Uterus (tissue), 4 donors: ENCODE measurements around the gene CEACAM21. TPM values are rescaled to one million over a fixed set of nuclear protein-coding genes. Genes with fewer than 3 reads are reported as not detected.

ENCODE experiments used
- DNase-seq, 2 donors: peaks; one replicate each; pipeline ENCODE4 v3.0.0-alpha.2; 2019 to 2020
- H3K27ac ChIP-seq, 2 donors: fragments of 200-600 bp; sonication (generic); 1 replicate in 1 of 2; 2 replicates in 1 of 2; pipeline ENCODE4 v1.5.1; 2016 to 2018
- H3K27me3 ChIP-seq, 2 donors: fragments of 200-600 bp; sonication (generic); one replicate each; pipeline ENCODE4 v1.5.1; 2018 to 2019; ENCODE audit warnings: control low read depth in 1 of 2
- H3K36me3 ChIP-seq, 2 donors: fragments of 200-600 bp; sonication (generic); one replicate each; pipeline ENCODE4 v1.5.1; 2019; ENCODE audit warnings: control low read depth in 1 of 2
- H3K4me1 ChIP-seq, 2 donors: fragments of 200-600 bp; sonication (generic); one replicate each; pipeline ENCODE4 v1.5.1; 2018 to 2019; ENCODE audit warnings: control low read depth in 1 of 2
- H3K4me3 ChIP-seq, 2 donors: fragments of 200-600 bp; sonication (generic); 1 replicate in 1 of 2; 2 replicates in 1 of 2; pipeline ENCODE4 v1.5.1; 2018 to 2019; ENCODE audit warnings: mild to moderate bottlenecking in 1 of 2
- H3K9me3 ChIP-seq, 2 donors: fragments of 200-600 bp; sonication (generic); one replicate each; pipeline ENCODE4 v1.5.1; 2019; ENCODE audit warnings: control low read depth in 1 of 2
- POLR2A ChIP-seq, 2 donors: fragments of 450-650 bp; IDR thresholded peaks; one replicate each; pipeline ENCODE4 v1.6.1; 2016; ENCODE audit warnings: antibody characterized with exemption in 2 of 2, mild to moderate bottlenecking in 1 of 2, moderate library complexity in 1 of 2
- intact Hi-C: fragments of 100-400 bp; cut with DNase I; formaldehyde crosslinking; loops from one replicate; pipeline ENCODE4 v1.15.1; 2023; ENCODE audit warnings: low total_unique reads
- total RNA-seq, 4 donors: library from RNA; depleted of rRNA in 3 of 4; stranded (reverse); fragments of >200 nt in 3 of 4; gene quantifications; one replicate each; pipeline versions ENCODE4 v1.1.0 to v1.2.4, GENCODE V29; 2014 to 2023
- TF ChIP-seq, protein P1 (sequence below), 4 experiments: fragments of 200-600 bp in 2 of 4; fragments of 450-650 bp in 2 of 4; sonication (generic) in 2 of 4; IDR thresholded peaks; one replicate each; pipeline ENCODE4 v1.5.1; 2016 to 2019; ENCODE audit warnings: antibody characterized with exemption in 4 of 4, mild to moderate bottlenecking in 2 of 4, moderate library complexity in 1 of 4
- donor health status: DM: yes; HTN: yes; CAD: no.

Gene CEACAM21
- total RNA-seq, 4 donors from 2014 or later = 1.1 to 2.8 (median 2.6) TPM; not detected in 1

DNA sequence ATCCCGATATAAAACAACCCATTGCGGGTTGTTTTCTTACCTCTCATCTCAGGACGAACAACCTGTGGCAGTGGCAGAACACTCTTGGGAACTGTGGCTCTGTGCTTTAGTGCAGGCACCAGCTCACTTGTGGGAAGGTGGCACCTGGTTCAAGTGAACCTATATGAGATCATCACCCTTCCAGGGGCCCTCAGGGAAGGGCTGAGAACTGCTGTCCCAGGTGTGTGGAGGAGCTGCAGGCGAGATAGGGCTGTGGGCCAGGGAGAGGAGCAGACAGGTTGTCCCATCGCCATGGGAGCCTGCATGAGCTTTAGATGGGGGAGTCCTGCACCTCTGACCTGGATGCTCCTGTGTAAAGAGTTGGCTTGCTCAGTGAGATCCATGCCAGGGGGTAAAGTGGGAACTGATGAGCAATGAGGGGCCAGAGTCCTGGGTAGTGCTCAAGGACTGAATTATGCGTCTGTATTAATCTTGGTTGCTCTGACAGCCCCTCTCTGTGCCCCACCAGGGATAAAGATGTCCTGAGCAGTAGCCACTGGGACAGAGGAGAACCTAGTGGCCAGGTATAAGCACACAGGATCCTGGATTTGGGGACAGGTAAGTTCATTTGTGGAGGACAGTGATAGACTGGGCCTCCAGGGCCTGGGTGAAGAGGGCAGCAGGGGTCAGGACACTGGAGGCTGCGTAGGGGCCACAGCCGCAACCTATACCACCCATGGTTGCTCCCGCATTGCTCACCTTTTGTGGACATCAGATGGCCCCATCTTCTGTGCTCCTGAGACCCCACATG lies 42.2 kb downstream of the CEACAM21 start:
- Histone ChIP-seq H3K4me3 (no peak overlapping the region), H3K9me3 (no peaks in the 10 kb centered on the region), H3K4me1 (no peaks in the 10 kb centered on the region), H3K27ac (no peak overlapping the region), H3K36me3 (no peaks in the 10 kb centered on the region), H3K27me3 (no peaks in the 10 kb centered on the region)
- TF ChIP-seq, protein P1, sequence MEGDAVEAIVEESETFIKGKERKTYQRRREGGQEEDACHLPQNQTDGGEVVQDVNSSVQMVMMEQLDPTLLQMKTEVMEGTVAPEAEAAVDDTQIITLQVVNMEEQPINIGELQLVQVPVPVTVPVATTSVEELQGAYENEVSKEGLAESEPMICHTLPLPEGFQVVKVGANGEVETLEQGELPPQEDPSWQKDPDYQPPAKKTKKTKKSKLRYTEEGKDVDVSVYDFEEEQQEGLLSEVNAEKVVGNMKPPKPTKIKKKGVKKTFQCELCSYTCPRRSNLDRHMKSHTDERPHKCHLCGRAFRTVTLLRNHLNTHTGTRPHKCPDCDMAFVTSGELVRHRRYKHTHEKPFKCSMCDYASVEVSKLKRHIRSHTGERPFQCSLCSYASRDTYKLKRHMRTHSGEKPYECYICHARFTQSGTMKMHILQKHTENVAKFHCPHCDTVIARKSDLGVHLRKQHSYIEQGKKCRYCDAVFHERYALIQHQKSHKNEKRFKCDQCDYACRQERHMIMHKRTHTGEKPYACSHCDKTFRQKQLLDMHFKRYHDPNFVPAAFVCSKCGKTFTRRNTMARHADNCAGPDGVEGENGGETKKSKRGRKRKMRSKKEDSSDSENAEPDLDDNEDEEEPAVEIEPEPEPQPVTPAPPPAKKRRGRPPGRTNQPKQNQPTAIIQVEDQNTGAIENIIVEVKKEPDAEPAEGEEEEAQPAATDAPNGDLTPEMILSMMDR (IDR thresholded peaks at IDR 0.05) = no peak
- no peak for TF ChIP-seq POLR2A (IDR thresholded peaks at IDR 0.05)
- no peak for DNase-seq
- intact Hi-C loops = no loop called here

- Histone ChIP-seq H3K27me3 (no peaks in the 10 kb centered on the region), H3K4me3 (no peak overlapping the region), H3K27ac (no peak overlapping the region), H3K4me1 (no peaks in the 10 kb centered on the region), H3K9me3 (no peaks in the 10 kb centered on the region), H3K36me3 (no peaks in the 10 kb centered on the region)
- TF ChIP-seq, protein P1 (IDR thresholded peaks at IDR 0.05) = no peak
- no peak for TF ChIP-seq POLR2A (IDR thresholded peaks at IDR 0.05)
- intact Hi-C loops = no loop called here
- DNase-seq = no peak
Measured at GRCh38 chr19:41619018-41619556, 43.1 kb downstream of the CEACAM21 start.

DNA sequence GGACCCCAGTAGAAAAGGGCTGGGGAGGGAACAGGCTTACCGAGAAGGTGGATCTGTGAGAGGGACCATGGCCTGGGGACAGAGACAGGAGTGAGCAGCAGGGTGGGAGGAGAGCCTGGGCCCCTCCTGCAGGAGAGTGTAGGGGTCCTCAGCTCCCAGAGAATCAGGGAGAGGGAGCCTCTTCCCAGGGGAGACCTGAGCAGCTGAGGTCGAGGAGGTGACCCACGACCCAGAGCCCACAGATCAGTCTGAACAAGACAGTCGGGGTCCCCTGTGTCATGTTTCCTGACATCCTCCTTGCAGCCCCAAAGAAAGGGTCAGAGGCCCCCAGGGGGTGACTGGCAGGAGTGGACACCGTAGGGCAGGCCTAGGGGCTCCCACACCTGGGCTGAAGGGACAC lies 44.2 kb downstream of the CEACAM21 start:
- intact Hi-C loops = no loop called here
- Histone ChIP-seq H3K4me1 (no peaks in the 10 kb centered on the region), H3K27ac (no peak overlapping the region), H3K36me3 (no peaks in the 10 kb centered on the region), H3K27me3 (no peaks in the 10 kb centered on the region), H3K9me3 (no peaks in the 10 kb centered on the region), H3K4me3 (no peak overlapping the region)
- TF ChIP-seq, protein P1 (IDR thresholded peaks at IDR 0.05) = no peak
- no peak for TF ChIP-seq POLR2A (IDR thresholded peaks at IDR 0.05)
- DNase-seq = no peak

- H3K4me3 ChIP-seq = no peak overlapping the region
- DNase-seq = no peak
- no peak for TF ChIP-seq POLR2A (IDR thresholded peaks at IDR 0.05)
- TF ChIP-seq, protein P1 (IDR thresholded peaks at IDR 0.05) = no peak
- intact Hi-C loops = no loop called here
- H3K9me3 ChIP-seq = no peaks in the 10 kb centered on the region
- no peaks in the 10 kb centered on the region for H3K27me3 ChIP-seq
- no peaks in the 10 kb centered on the region for H3K36me3 ChIP-seq
- H3K4me1 ChIP-seq = no peaks in the 10 kb centered on the region
- H3K27ac ChIP-seq = no peak overlapping the region
Measured at GRCh38 chr19:41621226-41621625, 45.3 kb downstream of the CEACAM21 start.

DNA sequence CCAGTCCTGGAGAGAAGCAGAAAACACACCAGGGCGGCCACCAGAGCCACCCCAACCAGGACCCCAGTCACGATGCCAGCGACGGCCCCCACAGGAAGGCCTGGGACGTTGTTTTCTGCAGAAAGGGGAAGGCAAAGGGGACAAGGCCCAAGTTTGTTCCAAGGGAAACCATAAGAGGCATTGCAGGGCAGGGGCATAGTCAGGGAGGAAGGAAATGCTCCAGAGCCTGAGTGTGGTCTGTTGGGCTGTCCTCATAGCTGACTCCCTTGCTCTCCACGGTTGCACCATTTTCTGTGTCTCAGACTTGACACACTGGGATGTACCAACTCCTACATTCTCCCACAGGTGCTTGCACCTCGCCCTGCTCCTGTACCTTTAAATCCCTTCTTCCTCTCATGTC lies 45.7 kb downstream of the CEACAM21 start:
- no peak for DNase-seq
- H3K36me3 ChIP-seq = no peaks in the 10 kb centered on the region
- H3K27ac ChIP-seq = no peak overlapping the region
- H3K9me3 ChIP-seq = no peaks in the 10 kb centered on the region
- intact Hi-C loops = no loop called here
- H3K27me3 ChIP-seq = no peaks in the 10 kb centered on the region
- no peak overlapping the region for H3K4me3 ChIP-seq
- TF ChIP-seq, protein P1 (IDR thresholded peaks at IDR 0.05) = no peak
- no peak for TF ChIP-seq POLR2A (IDR thresholded peaks at IDR 0.05)
- H3K4me1 ChIP-seq = no peaks in the 10 kb centered on the region
